Kidney capillary endothelial cell (primary cell): Measurements from ENCODE around the gene KLK1.

Source experiments
- DNase-seq: peaks from one replicate; pipeline ENCODE4 v3.0.0-alpha.2; 2018; ENCODE audit warnings: low spot score

Gene KLK1

DNA sequence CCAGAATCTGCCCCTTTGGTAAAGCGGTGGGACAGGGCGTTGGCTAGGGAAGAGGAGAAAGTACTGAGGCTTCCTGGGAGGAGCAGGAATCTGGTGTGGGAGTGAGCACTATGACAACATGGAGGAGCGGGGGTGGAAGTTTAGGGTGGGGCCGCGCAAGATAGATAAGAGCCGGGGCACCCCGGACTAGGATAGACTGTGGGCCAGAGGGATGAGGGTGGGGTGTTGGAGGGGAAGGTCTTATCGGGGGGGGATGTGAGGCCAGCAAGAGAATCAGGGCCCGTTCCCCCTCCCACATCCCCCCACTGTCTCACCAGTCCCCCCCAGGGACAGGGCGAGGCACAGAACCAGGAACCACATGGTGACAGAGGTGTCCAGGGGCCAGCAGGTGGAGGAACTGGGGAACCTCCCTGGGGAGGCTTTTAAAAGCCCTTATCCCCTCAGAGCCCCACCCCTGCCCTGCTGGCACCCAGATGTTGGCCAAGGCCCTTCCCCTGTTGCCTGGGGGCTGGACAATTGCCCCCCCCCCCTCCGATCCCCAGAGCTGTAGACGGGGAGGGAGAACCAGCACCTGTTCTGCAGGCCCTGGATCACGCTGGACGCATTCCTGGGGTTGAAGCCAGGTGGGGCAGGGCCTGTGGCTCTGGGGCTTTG is at the start of gene KLK1:
KLK1 (minus strand) TSS at position 399 of the 654 bp plus-strand sequence; CDS start at position 360, 39 bp downstream.
- DNase-seq = no peak

DNA sequence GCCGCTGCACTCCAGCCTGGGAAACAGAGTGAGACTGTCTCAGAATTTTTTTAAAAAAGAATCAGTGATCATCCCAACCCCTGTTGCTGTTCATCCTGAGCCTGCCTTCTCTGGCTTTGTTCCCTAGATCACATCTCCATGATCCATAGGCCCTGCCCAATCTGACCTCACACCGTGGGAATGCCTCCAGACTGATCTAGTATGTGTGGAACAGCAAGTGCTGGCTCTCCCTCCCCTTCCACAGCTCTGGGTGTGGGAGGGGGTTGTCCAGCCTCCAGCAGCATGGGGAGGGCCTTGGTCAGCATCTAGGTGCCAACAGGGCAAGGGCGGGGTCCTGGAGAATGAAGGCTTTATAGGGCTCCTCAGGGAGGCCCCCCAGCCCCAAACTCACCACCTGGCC is 49.5 kb upstream of the KLK1 start, which contains the start of gene KLK2:
KLK2 (plus strand) TSS at position 384 of the 400 bp plus-strand sequence. CDS start 35 bp downstream, outside the sequence.
- DNase-seq = no peak

DNA sequence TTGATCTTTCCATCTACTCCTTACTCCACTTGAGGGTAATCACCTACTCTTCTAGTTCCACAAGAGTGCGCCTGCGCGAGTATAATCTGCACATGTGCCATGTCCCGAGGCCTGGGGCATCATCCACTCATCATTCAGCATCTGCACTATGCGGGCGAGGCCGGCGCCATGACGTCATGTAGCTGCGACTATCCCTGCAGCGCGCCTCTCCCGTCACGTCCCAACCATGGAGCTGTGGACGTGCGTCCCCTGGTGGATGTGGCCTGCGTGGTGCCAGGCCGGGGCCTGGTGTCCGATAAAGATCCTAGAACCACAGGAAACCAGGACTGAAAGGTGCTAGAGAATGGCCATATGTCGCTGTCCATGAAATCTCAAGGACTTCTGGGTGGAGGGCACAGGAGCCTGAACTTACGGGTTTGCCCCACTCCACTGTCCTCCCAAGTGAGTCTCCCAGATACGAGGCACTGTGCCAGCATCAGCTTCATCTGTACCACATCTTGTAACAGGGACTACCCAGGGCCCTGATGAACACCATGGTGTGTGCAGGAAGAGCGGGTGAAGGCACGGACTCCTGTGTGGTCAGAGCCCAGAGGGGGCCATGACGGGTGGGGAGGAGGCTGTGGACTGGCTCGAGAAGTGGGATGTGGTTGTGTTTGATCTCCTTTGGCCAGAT is 47.0 kb upstream of the KLK1 start:
- no peak for DNase-seq

DNA sequence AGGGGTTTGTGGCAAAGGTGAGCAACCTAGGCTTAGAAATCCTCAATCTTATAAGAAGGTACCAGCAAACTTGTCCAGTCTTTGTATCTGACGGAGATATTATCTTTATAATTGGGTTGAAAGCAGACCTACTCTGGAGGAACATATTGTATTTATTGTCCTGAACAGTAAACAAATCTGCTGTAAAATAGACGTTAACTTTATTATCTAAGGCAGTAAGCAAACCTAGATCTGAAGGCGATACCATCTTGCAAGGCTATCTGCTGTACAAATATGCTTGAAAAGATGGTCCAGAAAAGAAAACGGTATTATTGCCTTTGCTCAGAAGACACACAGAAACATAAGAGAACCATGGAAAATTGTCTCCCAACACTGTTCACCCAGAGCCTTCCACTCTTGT is 45.9 kb upstream of the KLK1 start:
- DNase-seq = no peak

- no peak for DNase-seq
Observed at GRCh38 chr19:50861496-50862286, 38.1 kb upstream of the KLK1 start.

DNA sequence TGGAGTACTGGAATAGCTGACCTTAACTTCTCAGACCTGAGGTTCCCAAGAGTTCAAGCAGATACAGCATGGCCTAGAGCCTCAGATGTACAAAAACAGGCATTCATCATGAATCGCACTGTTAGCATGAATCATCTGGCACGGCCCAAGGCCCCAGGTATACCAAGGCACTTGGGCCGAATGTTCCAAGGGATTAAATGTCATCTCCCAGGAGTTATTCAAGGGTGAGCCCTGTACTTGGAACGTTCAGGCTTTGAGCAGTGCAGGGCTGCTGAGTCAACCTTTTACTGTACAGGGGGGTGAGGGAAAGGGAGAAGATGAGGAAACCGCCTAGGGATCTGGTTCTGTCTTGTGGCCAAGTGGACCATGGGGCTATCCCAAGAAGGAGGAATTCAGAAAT is 37.4 kb upstream of the KLK1 start:
- DNase-seq = no peak

- DNase-seq = no peak
Observed at GRCh38 chr19:50859849-50860248, 36.3 kb upstream of the KLK1 start.

- DNase-seq = no peak
Observed at GRCh38 chr19:50858886-50859285, 35.3 kb upstream of the KLK1 start.

- DNase-seq = no peak
Observed at GRCh38 chr19:50857366-50857765, 33.8 kb upstream of the KLK1 start.

- no peak for DNase-seq
Observed at GRCh38 chr19:50854636-50855410, 31.2 kb upstream of the KLK1 start, which contains the start of gene KLK3. Gene KLK3 (plus strand): TSS chr19:50854915. CDS start chr19:50854956, 41 bp downstream.

DNA sequence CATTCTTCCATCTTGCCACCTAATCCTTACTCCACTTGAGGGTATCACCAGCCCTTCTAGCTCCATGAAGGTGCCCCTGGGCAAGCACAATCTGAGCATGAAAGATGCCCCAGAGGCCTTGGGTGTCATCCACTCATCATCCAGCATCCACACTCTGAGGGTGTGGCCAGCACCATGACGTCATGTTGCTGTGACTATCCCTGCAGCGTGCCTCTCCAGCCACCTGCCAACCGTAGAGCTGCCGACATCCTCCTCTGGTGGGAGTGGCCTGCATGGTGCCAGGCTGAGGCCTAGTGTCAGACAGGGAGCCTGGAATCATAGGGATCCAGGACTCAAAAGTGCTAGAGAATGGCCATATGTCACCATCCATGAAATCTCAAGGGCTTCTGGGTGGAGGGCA is 28.0 kb upstream of the KLK1 start:
- DNase-seq = no peak

GRCh38 chr19:50850738-50851137 is 27.2 kb upstream of the KLK1 start:
- DNase-seq = no peak

DNA sequence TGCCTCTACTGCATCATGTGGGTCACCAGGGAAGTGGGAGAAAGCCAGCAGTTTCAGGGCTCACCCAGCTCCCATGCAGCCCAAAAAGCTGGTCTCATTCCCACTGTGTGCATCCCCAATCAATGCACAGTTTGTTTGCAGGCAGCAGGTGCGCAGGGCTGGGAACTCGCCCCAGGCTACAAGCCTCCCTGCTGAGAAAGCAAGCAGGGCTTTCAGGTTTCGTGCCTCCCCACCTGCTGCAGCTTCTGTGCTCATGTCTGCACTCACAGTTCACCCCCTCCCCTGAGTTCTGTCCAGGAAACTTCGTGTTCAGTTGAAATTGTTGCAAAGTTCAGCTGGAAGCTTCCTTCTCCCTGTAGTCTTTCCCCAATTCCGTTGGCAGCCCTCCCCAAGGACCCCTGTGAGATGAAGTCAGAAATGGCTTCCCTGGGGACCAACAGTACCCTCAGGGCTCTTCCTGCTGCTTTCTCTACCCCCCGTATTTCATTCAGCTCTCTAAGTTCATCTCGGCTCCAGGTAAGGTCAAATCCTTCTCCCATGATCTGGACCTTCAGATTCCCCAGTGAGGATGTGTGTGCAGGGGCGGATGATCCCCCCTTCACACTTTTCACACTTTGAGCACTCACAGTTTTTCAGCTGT is 20.8 kb upstream of the KLK1 start:
- DNase-seq = no peak

GRCh38 chr19:50843701-50844221 is 20.2 kb upstream of the KLK1 start:
- no peak for DNase-seq

- no peak for DNase-seq
Observed at GRCh38 chr19:50843205-50843604, 19.6 kb upstream of the KLK1 start.

DNA sequence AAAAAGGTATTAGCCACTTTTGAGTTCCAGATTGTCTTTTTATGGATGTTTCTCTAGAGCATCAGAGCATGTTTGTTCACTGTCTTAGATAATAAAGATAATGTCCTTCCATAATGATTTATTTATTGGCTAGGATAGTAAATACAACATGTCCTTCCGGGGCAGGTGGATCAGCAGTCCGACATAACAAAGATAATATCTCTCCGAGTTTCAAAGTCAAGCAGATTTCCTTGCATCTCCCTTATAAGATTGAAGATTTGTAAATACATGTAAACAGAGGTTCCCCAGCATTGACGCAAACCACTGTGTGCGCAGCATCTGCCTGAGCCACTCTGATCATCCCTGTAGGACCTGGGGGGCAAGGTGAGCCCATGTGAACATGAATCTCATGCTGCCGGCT is 18.5 kb upstream of the KLK1 start:
- DNase-seq = no peak

- no peak for DNase-seq
Observed at GRCh38 chr19:50839712-50840655, 16.4 kb upstream of the KLK1 start.

GRCh38 chr19:50838239-50838638 is 14.7 kb upstream of the KLK1 start:
- no peak for DNase-seq

- no peak for DNase-seq
Observed at GRCh38 chr19:50837300-50837699, 13.7 kb upstream of the KLK1 start.

DNA sequence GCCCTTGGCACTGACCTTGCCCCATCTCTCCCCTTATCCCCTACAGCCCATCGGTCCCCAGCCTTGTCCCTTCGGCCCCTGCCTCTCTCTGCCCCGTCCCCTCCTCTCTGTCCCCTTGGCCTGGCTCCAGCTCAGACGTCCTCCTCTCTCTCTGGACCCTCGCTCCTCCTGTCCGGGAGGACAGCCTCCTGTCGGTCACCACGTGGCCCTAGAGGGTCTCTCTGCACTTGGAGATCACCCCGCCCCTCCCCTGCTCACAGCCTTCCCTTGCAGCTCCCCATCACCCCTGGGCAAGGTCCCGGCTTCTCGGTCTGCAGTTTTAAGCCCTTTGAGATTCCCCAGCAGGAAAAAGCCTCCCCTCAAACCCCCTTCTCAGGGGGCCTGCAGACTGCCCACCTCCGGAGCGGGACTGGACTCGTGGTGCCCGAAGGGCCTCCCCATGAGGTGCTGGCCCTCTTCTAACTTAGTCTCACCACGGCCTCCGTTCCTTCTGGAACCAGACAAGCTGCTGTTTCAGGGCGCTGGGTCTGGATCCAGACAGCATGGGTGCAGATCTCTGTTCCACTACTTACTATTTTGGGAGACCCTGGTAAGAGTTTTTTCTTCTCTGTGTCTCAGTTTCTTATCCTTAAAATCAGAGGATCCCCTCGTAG is 13.1 kb upstream of the KLK1 start:
- DNase-seq = no peak
